ENCODE measurements around the gene DUSP2.

The DUSP2 gene

GRCh38 chr2:96108541-96109360 lies 36.5 kb downstream of the DUSP2 start:
- peaks cover 8% of the 10 kb centered on the region; the same call in 1 of the 2 replicates for H3K9me3 ChIP-seq (ENCODE audit: insufficient read depth, low read depth, low read length)
- H3K27me3 ChIP-seq (ENCODE audit: insufficient read depth, low read length): no peaks in the 10 kb centered on the region
- peak overlapping the region; percentile 16; the same call in 1 of the 2 replicates for H3K4me3 ChIP-seq (ENCODE audit: low read length)
- no peaks in the 10 kb centered on the region for H3K36me3 ChIP-seq (ENCODE audit: insufficient read depth, low read depth, low read length)
- peaks cover 7% of the 10 kb centered on the region; the same call in 1 of the 2 replicates for H3K4me1 ChIP-seq (ENCODE audit: insufficient read depth, low read length)
- H3K9ac ChIP-seq (ENCODE audit: low read depth, low read length): peak overlapping the region; percentile 29; the same call in 1 of the 2 replicates
- H3K27ac ChIP-seq (ENCODE audit: low read length): no peak overlapping the region

GRCh38 chr2:96108151-96108540 lies 37.1 kb downstream of the DUSP2 start:
- Histone ChIP-seq H3K4me1 (ENCODE audit: insufficient read depth, low read length) (peaks cover 7% of the 10 kb centered on the region; the same call in 1 of the 2 replicates), H3K36me3 (ENCODE audit: insufficient read depth, low read depth, low read length) (no peaks in the 10 kb centered on the region), H3K9me3 (ENCODE audit: insufficient read depth, low read depth, low read length) (peaks cover 8% of the 10 kb centered on the region; the same call in 1 of the 2 replicates), H3K4me3 (ENCODE audit: low read length) (peak overlapping the region; percentile 16; the same call in 1 of the 2 replicates), H3K27ac (ENCODE audit: low read length) (no peak overlapping the region), H3K9ac (ENCODE audit: low read depth, low read length) (0 out of 2 replicates have a peak overlapping the region, but pooled peaks have one; percentile 29), H3K27me3 (ENCODE audit: insufficient read depth, low read length) (no peaks in the 10 kb centered on the region)

DNA sequence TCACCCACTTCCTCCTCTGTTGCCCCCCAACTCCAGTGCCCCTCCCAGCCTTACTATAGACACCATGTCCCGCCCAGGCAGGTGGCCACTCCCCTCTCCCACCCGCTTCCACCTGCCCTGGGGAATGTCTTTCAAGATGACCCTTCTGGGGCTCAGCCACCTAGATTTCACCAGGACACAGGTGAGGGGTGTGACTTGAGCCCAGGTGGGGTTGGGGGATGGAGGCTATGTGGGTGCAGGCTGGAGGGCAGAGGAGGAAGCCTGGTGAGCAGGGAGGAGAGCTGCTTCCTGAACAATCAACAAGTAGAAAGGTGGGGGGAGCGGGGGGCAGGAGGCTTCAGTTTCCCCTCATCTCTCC lies 37.6 kb downstream of the DUSP2 start:
- Histone ChIP-seq H3K36me3 (ENCODE audit: insufficient read depth, low read depth, low read length) (no peaks in the 10 kb centered on the region), H3K4me1 (ENCODE audit: insufficient read depth, low read length) (peaks cover 7% of the 10 kb centered on the region; the same call in 1 of the 2 replicates), H3K4me3 (ENCODE audit: low read length) (no peak overlapping the region), H3K9ac (ENCODE audit: low read depth, low read length) (no peak overlapping the region), H3K9me3 (ENCODE audit: insufficient read depth, low read depth, low read length) (peaks cover 8% of the 10 kb centered on the region; the same call in 1 of the 2 replicates), H3K27me3 (ENCODE audit: insufficient read depth, low read length) (no peaks in the 10 kb centered on the region), H3K27ac (ENCODE audit: low read length) (no peak overlapping the region)

DNA sequence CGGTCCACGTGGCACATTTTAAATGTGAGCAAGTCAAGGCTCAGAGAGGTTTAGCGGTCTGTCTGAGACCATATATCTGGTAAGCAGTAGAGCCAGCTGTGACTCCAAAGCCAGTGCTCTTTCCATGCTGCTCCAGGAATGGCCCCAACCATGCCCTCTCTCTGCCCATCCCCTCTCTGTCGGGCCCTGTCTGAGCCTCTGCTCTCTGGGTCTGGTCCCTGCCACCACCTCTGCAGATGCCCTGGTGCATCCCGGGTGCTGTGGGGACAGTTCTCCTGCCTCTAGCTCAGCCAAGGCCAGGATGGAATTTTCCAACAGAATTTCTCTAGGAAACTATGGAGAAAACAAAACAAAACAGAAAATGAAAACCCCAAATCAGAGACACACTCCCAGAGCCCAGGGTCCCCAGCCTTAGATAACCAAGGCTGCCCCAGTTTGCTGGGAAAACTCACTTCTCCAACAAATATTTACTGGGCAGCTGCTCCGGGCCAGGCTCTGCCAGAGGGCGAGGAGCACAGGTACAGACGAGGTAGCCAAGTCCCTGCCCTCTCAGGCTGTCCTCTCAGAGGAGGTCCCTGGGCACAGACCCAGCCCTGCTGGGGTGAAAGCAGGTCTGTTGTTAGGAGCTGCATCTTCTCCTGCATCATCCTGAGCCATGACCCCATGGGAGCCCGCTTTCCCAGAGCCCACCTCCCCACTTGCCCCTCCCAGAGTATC lies 38.1 kb downstream of the DUSP2 start:
- Histone ChIP-seq H3K9me3 (ENCODE audit: insufficient read depth, low read depth, low read length) (peaks cover 8% of the 10 kb centered on the region; the same call in 1 of the 2 replicates), H3K9ac (ENCODE audit: low read depth, low read length) (no peak overlapping the region), H3K36me3 (ENCODE audit: insufficient read depth, low read depth, low read length) (no peaks in the 10 kb centered on the region), H3K27ac (ENCODE audit: low read length) (no peak overlapping the region), H3K4me3 (ENCODE audit: low read length) (no peak overlapping the region), H3K4me1 (ENCODE audit: insufficient read depth, low read length) (peaks cover 7% of the 10 kb centered on the region; the same call in 1 of the 2 replicates), H3K27me3 (ENCODE audit: insufficient read depth, low read length) (no peaks in the 10 kb centered on the region)

GRCh38 chr2:96105994-96106715 lies 39.1 kb downstream of the DUSP2 start:
- H3K27me3 ChIP-seq (ENCODE audit: insufficient read depth, low read length): no peaks in the 10 kb centered on the region
- H3K4me1 ChIP-seq (ENCODE audit: insufficient read depth, low read length): peaks cover 7% of the 10 kb centered on the region; the same call in 1 of the 2 replicates
- no peak overlapping the region for H3K4me3 ChIP-seq (ENCODE audit: low read length)
- no peaks in the 10 kb centered on the region for H3K36me3 ChIP-seq (ENCODE audit: insufficient read depth, low read depth, low read length)
- peaks cover 8% of the 10 kb centered on the region; the same call in 1 of the 2 replicates for H3K9me3 ChIP-seq (ENCODE audit: insufficient read depth, low read depth, low read length)
- H3K27ac ChIP-seq (ENCODE audit: low read length): no peak overlapping the region
- no peak overlapping the region for H3K9ac ChIP-seq (ENCODE audit: low read depth, low read length)

DNA sequence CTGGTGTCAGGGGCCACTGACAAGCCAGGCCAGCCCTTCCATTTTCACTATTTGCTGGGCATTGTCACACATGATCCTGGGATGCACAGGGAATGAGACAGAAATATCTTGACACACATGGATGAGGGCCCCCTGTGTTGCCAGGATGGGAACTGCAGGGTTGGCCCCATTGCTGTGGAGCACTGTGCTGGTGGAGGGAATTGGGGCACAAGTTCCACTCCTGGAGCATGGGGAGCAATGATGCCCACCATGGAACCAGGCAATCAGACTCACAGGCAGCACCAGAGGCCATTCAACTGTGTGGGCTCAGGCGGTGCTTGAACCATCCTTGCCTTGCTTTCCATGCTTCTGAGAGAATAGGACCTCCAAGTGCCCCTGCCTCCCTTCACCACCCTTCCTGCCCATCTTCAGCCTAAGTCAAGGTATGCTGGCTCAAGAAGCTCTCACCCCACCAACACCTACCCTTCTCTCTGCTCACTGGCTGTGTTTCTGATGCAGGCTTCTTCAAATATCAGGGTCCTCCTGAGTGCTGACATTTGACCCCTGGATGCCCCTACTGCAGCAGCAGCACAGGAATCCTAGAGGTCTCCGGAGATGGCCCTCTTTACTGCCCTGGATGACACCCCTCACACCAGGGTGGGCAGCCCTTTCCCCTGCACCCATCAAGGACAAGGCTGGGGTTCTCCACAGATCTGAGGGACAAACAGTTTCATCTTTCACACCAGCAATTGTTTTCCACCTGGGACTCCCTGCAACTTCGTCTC lies 39.9 kb downstream of the DUSP2 start:
- Histone ChIP-seq H3K27me3 (ENCODE audit: insufficient read depth, low read length) (no peaks in the 10 kb centered on the region), H3K36me3 (ENCODE audit: insufficient read depth, low read depth, low read length) (no peaks in the 10 kb centered on the region), H3K9me3 (ENCODE audit: insufficient read depth, low read depth, low read length) (peaks cover 8% of the 10 kb centered on the region; the same call in 1 of the 2 replicates), H3K4me3 (ENCODE audit: low read length) (no peak overlapping the region), H3K27ac (ENCODE audit: low read length) (no peak overlapping the region), H3K9ac (ENCODE audit: low read depth, low read length) (no peak overlapping the region), H3K4me1 (ENCODE audit: insufficient read depth, low read length) (peaks cover 7% of the 10 kb centered on the region; the same call in 1 of the 2 replicates)

GRCh38 chr2:96104487-96104861 lies 40.8 kb downstream of the DUSP2 start:
- H3K9ac ChIP-seq (ENCODE audit: low read depth, low read length): no peak overlapping the region
- H3K9me3 ChIP-seq (ENCODE audit: insufficient read depth, low read depth, low read length): peaks cover 8% of the 10 kb centered on the region; the same call in 1 of the 2 replicates
- H3K4me1 ChIP-seq (ENCODE audit: insufficient read depth, low read length): peaks cover 7% of the 10 kb centered on the region; the same call in 1 of the 2 replicates
- H3K27me3 ChIP-seq (ENCODE audit: insufficient read depth, low read length): no peaks in the 10 kb centered on the region
- H3K4me3 ChIP-seq (ENCODE audit: low read length): no peak overlapping the region
- H3K36me3 ChIP-seq (ENCODE audit: insufficient read depth, low read depth, low read length): no peaks in the 10 kb centered on the region
- H3K27ac ChIP-seq (ENCODE audit: low read length): no peak overlapping the region

DNA sequence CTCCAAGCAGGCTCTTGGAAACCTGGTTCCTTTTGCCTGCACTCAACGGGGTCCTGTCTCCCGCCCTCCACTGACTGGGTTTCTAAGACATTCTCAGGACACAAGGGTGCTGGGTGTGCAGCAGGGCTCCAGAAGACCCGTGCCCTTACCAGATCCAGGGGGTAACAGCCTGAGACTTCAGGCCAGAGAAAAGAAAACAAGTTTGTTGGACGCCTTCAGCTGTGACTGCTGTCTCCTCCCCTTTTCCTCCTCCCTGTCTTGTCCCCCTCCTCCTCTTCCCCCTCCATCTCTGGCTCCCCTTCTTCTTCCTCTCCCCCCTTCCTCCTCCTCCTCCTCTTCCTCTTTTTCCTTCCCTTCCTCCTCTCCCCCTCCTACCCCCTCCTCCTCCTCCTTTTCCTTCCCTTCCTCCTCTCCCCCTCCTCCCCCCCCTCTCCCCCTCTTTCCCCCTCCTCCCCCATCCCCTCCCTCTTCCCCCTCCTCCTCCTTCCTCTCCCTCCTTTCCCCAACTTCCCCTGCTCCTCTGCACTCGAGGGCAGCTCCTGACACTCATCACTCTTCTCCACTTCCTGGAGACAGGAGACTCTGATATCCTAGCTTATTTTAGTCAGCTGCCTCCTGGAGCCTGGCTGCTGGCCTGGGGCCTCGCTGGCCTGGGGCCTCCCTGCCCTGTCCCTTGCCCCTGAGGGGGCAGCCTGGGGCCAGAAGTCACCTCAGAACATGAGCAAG lies 41.3 kb downstream of the DUSP2 start:
- Histone ChIP-seq H3K4me3 (ENCODE audit: low read length) (no peak overlapping the region), H3K27ac (ENCODE audit: low read length) (no peak overlapping the region), H3K9me3 (ENCODE audit: insufficient read depth, low read depth, low read length) (peaks cover 8% of the 10 kb centered on the region; the same call in 1 of the 2 replicates), H3K4me1 (ENCODE audit: insufficient read depth, low read length) (peaks cover 7% of the 10 kb centered on the region; the same call in 1 of the 2 replicates), H3K36me3 (ENCODE audit: insufficient read depth, low read depth, low read length) (no peaks in the 10 kb centered on the region), H3K9ac (ENCODE audit: low read depth, low read length) (no peak overlapping the region), H3K27me3 (ENCODE audit: insufficient read depth, low read length) (no peaks in the 10 kb centered on the region)

GRCh38 chr2:96103187-96103601 lies 42.0 kb downstream of the DUSP2 start:
- no peak overlapping the region for H3K27ac ChIP-seq (ENCODE audit: low read length)

GRCh38 chr2:96102596-96103186 lies 42.5 kb downstream of the DUSP2 start:
- H3K9me3 ChIP-seq (ENCODE audit: insufficient read depth, low read depth, low read length): peaks cover 8% of the 10 kb centered on the region; the same call in 1 of the 2 replicates
- no peak overlapping the region for H3K27ac ChIP-seq (ENCODE audit: low read length)
- H3K27me3 ChIP-seq (ENCODE audit: insufficient read depth, low read length): no peaks in the 10 kb centered on the region
- peaks cover 4% of the 10 kb centered on the region; the same call in 1 of the 2 replicates for H3K4me1 ChIP-seq (ENCODE audit: insufficient read depth, low read length)
- H3K36me3 ChIP-seq (ENCODE audit: insufficient read depth, low read depth, low read length): no peaks in the 10 kb centered on the region
- H3K9ac ChIP-seq (ENCODE audit: low read depth, low read length): no peak overlapping the region
- H3K4me3 ChIP-seq (ENCODE audit: low read length): no peak overlapping the region

More at GRCh38 chr2:96103187-96103601, 42.0 kb downstream of the DUSP2 start:
- H3K4me3 ChIP-seq (ENCODE audit: low read length): no peak overlapping the region
- H3K4me1 ChIP-seq (ENCODE audit: insufficient read depth, low read length): peaks cover 4% of the 10 kb centered on the region; the same call in 1 of the 2 replicates
- H3K9me3 ChIP-seq (ENCODE audit: insufficient read depth, low read depth, low read length): peaks cover 8% of the 10 kb centered on the region; the same call in 1 of the 2 replicates
- H3K9ac ChIP-seq (ENCODE audit: low read depth, low read length): no peak overlapping the region
- no peaks in the 10 kb centered on the region for H3K36me3 ChIP-seq (ENCODE audit: insufficient read depth, low read depth, low read length)
- H3K27me3 ChIP-seq (ENCODE audit: insufficient read depth, low read length): no peaks in the 10 kb centered on the region

All from iPS-20b (cell line).